ENCODE data around the gene CTXND1.

Gene CTXND1

GRCh38 chr15:80152896-80153876, 98.8 kb downstream of the CTXND1 start, which contains the start of gene FAH:
TSS of gene FAH (plus strand) at chr15:80152999. CDS start at chr15:80153055, 56 bp downstream.
- peak; percentile 27 to 44 (median 30) for DNase-seq
- H3K36me3 Mint-ChIP-seq (ENCODE audit: insufficient read depth) = no peaks in the 10 kb centered on the region

DNA sequence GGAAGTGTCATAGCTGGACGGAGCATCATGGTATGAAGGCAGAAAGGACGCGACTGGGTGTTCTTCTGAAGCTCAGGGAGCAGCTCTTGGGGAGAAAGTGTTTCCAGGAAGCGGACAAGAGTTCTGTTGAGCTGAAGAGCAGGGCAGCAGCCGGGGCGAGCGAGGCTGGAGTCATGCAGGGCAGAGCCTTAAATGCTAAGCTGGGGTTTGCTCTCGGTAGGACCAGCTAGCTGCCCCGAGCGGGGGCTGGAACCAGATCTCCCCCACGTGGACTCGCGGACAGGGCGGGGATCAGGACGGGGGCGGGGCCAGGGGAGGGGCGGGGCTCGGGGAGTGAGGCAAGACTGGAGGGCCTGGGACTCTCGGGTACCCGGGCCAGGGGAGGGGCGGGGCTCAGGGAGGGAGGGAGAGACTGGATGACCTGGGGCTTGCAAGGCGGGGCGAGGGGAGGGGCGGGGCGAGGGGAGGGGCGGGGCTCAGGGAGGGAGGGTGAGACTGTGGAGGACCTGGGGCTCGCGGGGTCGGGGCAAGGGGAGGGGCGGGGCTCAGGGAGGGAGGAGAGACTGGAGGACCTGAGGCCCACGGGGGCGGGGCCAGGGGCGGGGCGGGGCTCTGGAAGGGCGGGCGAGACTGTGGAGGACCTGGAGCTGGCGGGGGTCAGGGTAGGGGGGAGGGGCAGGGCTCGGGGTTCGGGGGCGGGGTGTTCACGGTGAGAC, 99.7 kb downstream of the CTXND1 start:
- ATAC-seq (replicated peaks) = peak; percentile 69
- H3K27me3 Mint-ChIP-seq = no peaks in the 10 kb centered on the region

More at GRCh38 chr15:80152896-80153876, 98.8 kb downstream of the CTXND1 start, which contains the start of gene FAH:
- no peaks in the 10 kb centered on the region for H3K27me3 Mint-ChIP-seq
- H3K4me3 Mint-ChIP-seq = peak within 1 kb of the TSS; percentile 86 to 91
- peak; percentile 60 for ATAC-seq (replicated peaks)
- peaks cover 12 to 14% of the 10 kb centered on the region in 2 donors for H3K4me1 Mint-ChIP-seq (ENCODE audit: low read depth in 2 of 2)
- H3K9me3 Mint-ChIP-seq = no peaks in the 10 kb centered on the region
- H3K27ac Mint-ChIP-seq = peak within 1 kb of the TSS; percentile 89 to 90

GRCh38 chr15:80151576-80151975, 100.4 kb downstream of the CTXND1 start:
- Mint-ChIP-seq H3K27me3 (no peaks in the 10 kb centered on the region), H3K4me3 (peak overlapping the region; percentile 86 to 91), H3K36me3 (ENCODE audit: insufficient read depth) (no peaks in the 10 kb centered on the region), H3K9me3 (no peaks in the 10 kb centered on the region), H3K27ac (peak overlapping the region; percentile 46 to 81), H3K4me1 (ENCODE audit: low read depth in 2 of 2) (peaks cover 12 to 14% of the 10 kb centered on the region in 2 donors)
- DNase-seq (no peak), ATAC-seq (replicated peaks) (no peak)

More for the DNA sequence above, 99.7 kb downstream of the CTXND1 start:
- H3K9me3 Mint-ChIP-seq = no peaks in the 10 kb centered on the region
- H3K36me3 Mint-ChIP-seq (ENCODE audit: insufficient read depth) = no peaks in the 10 kb centered on the region
- H3K27ac Mint-ChIP-seq = peak overlapping the region; percentile 46 to 81
- peak; percentile 56 to 69 (median 59) for DNase-seq
- H3K4me3 Mint-ChIP-seq = peak overlapping the region; percentile 86 to 91
- H3K4me1 Mint-ChIP-seq (ENCODE audit: low read depth in 2 of 2) = peaks cover 12 to 14% of the 10 kb centered on the region in 2 donors

DNA sequence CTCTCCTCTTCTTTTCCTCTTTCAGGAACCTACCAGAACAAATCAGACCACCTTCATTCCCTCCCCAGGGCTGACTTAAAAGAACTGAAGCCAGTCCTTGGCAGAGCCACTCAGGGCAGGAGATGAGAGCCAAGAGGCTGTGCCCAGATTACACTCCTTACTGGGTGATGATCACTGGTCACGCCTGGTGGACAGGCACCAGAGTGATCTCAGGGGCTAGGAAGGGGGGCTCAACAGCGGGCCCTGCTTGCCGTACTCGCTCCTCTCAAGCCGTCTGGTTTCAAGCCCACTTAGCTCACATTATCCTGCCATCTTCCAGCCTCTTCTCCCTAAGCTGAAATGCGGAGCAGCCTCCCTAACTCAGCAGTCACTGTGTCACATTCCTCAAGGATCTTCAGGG, 100.9 kb downstream of the CTXND1 start:
- H3K4me1 Mint-ChIP-seq (ENCODE audit: low read depth in 2 of 2) = peaks cover 12 to 14% of the 10 kb centered on the region in 2 donors
- ATAC-seq (replicated peaks) = no peak
- no peak overlapping the region for H3K4me3 Mint-ChIP-seq
- H3K36me3 Mint-ChIP-seq (ENCODE audit: insufficient read depth) = no peaks in the 10 kb centered on the region
- no peak for DNase-seq
- no peaks in the 10 kb centered on the region for H3K9me3 Mint-ChIP-seq
- H3K27ac Mint-ChIP-seq = no peak overlapping the region
- H3K27me3 Mint-ChIP-seq = no peaks in the 10 kb centered on the region
